Measurements from ENCODE around the gene TEX11. TPM values are rescaled to one million over a fixed set of nuclear protein-coding genes. Genes with fewer than 3 reads are reported as not detected.
A peak's percentile ranks its signal among the peaks of the same experiment; 100 is the strongest.

TEX11 gene
- total and polyA plus RNA-seq, 9 of the 15 experiments (the other 6 are each of a cell fraction or from before 2014, with no cell fraction given) = 0.27 to 1.1 (median 0.45) TPM

DNA sequence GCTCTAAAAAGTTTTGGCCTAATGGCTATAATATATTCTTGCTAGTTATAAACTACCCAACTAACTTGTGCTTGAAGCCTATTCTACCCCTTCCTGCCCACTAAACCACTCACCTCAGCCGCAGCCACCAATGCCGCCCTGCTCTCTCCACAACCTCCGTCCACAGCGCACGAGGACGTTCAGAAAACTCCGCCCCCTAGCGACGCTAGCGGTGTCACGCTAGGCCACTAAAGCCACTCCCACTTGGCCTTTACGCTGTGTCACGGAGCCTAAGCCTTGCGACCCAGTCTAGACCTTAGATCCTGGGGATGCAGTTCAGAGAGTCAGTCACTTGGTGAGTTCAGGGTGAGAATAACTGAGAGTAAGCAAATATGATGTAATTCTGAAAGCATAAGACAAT is at the start of gene TEX11 (continued):
- TF ChIP-seq GABPB1 (CRISPR knock-in tag; IDR thresholded peaks at IDR 0.05) (no peak), HOXB6 (CRISPR knock-in tag; IDR thresholded peaks at IDR 0.05; ENCODE audit: borderline replicate concordance) (no peak), COPS2 (conservative IDR thresholded peaks at IDR 0.05) (no peak), TEAD2 (tag; IDR thresholded peaks at IDR 0.05) (no peak), PHF8 (IDR thresholded peaks at IDR 0.05; ENCODE audit: borderline replicate concordance, low read length) (no peak), MAFG (tag; conservative IDR thresholded peaks at IDR 0.05) (0 out of 2 replicates have a peak, but pooled peaks have one; percentile 13), ZNF12 (CRISPR knock-in tag; IDR thresholded peaks at IDR 0.05) (no peak), CREB5 (CRISPR knock-in tag; IDR thresholded peaks at IDR 0.05) (no peak), CHAMP1 (IDR thresholded peaks at IDR 0.05) (no peak), EHMT2 (IDR thresholded peaks at IDR 0.05) (peak; percentile 18; the same call in 1 of the 2 replicates), ZNF707 (CRISPR knock-in tag; conservative IDR thresholded peaks at IDR 0.05) (no peak), MAFK (IDR thresholded peaks at IDR 0.05; ENCODE audit: low read length) (peak; percentile 18; the same call in 1 of the 2 replicates), ZNF668 (CRISPR knock-in tag; IDR thresholded peaks at IDR 0.05) (no peak), FOXK2 (conservative IDR thresholded peaks at IDR 0.05 in 1 of 2, IDR thresholded peaks at IDR 0.05 in 1 of 2; ENCODE audit: low read depth in 2 of 2) (no peak), SP1 (CRISPR knock-in tag; IDR thresholded peaks at IDR 0.05) (0 out of 2 replicates have a peak, but pooled peaks have one; percentile 44), CCNT2 (IDR thresholded peaks at IDR 0.05; ENCODE audit: borderline replicate concordance, extremely low read depth, insufficient read length, low read depth, low read length) (no peak)
- TF ChIP-seq, protein P1, sequence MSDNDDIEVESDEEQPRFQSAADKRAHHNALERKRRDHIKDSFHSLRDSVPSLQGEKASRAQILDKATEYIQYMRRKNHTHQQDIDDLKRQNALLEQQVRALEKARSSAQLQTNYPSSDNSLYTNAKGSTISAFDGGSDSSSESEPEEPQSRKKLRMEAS (CRISPR knock-in tag; IDR thresholded peaks at IDR 0.05) = peak; percentile 54; the same call in 1 of the 2 replicates

Measured in K562 (cell line).